Mesothelial cell of epicardium (in vitro differentiated cells): Measurements from ENCODE around the gene PMM2. TPM values are rescaled to one million over a fixed set of nuclear protein-coding genes. Genes with fewer than 3 reads are reported as not detected.

Experiments used
- DNase-seq, 2 experiments: peaks; one replicate each; pipeline ENCODE4 v3.0.0; 2021; ENCODE audit warnings: low spot score in 2 of 2; ENCODE audit not compliant: unreplicated experiment in 2 of 2
- H3K27ac Mint-ChIP-seq: 2 replicates; pipeline ENCODE4 v1.8.0; 2021; ENCODE audit warnings: mixed read lengths
- H3K27me3 Mint-ChIP-seq: 2 replicates; pipeline ENCODE4 v1.8.0; 2021; ENCODE audit warnings: low read depth, mixed read lengths
- H3K36me3 Mint-ChIP-seq: 2 replicates; pipeline ENCODE4 v1.8.0; 2021; ENCODE audit warnings: mixed read lengths
- H3K4me1 Mint-ChIP-seq: 2 replicates; pipeline ENCODE4 v1.8.0; 2021; ENCODE audit warnings: mixed read lengths
- H3K4me3 Mint-ChIP-seq: 2 replicates; pipeline ENCODE4 v1.8.0; 2021; ENCODE audit warnings: mild to moderate bottlenecking, moderate library complexity, mixed read lengths
- H3K9me3 Mint-ChIP-seq: 2 replicates; pipeline ENCODE4 v1.8.0; 2021; ENCODE audit warnings: mixed read lengths
- CTCF ChIP-seq: fragments of 200-600 bp; sonication (generic); IDR thresholded peaks from one replicate; pipeline ENCODE4 v1.5.0; 2021; ENCODE audit warnings: antibody characterized with exemption; ENCODE audit not compliant: unreplicated experiment
- total RNA-seq: library from RNA; stranded (reverse); gene quantifications from 3 replicates; pipeline ENCODE4 v1.2.1, GENCODE V29; 2021

The PMM2 gene
- total RNA-seq, 1 donor from 2014 or later: 41.7 TPM

GRCh38 chr16:8814095-8814806, 16.6 kb downstream of the PMM2 start:
- DNase-seq: no peak
- Mint-ChIP-seq H3K27ac (no peak overlapping the region), H3K36me3 (peaks cover 43% of the 10 kb centered on the region), H3K9me3 (no peaks in the 10 kb centered on the region), H3K27me3 (no peaks in the 10 kb centered on the region), H3K4me3 (no peak overlapping the region), H3K4me1 (peaks cover 20% of the 10 kb centered on the region)
- no peak for TF ChIP-seq CTCF

GRCh38 chr16:8816967-8817655, 19.5 kb downstream of the PMM2 start:
- TF ChIP-seq CTCF: no peak
- Mint-ChIP-seq H3K27ac (no peak overlapping the region), H3K4me1 (peaks cover 14% of the 10 kb centered on the region), H3K4me3 (no peak overlapping the region), H3K9me3 (no peaks in the 10 kb centered on the region), H3K36me3 (peaks cover 51% of the 10 kb centered on the region), H3K27me3 (no peaks in the 10 kb centered on the region)
- no peak for DNase-seq

- Mint-ChIP-seq H3K4me1 (no peaks in the 10 kb centered on the region), H3K36me3 (peaks cover 55% of the 10 kb centered on the region), H3K27ac (no peak overlapping the region), H3K9me3 (no peaks in the 10 kb centered on the region), H3K27me3 (no peaks in the 10 kb centered on the region), H3K4me3 (no peak overlapping the region)
- no peak for TF ChIP-seq CTCF
- DNase-seq: no peak
Measured at GRCh38 chr16:8818504-8819270, 21.0 kb downstream of the PMM2 start.

GRCh38 chr16:8819411-8820034, 21.9 kb downstream of the PMM2 start:
- no peak for TF ChIP-seq CTCF
- H3K4me1 Mint-ChIP-seq: no peaks in the 10 kb centered on the region
- H3K4me3 Mint-ChIP-seq: no peak overlapping the region
- H3K27me3 Mint-ChIP-seq: no peaks in the 10 kb centered on the region
- H3K9me3 Mint-ChIP-seq: no peaks in the 10 kb centered on the region
- DNase-seq: no peak
- no peak overlapping the region for H3K27ac Mint-ChIP-seq
- peaks cover 58% of the 10 kb centered on the region for H3K36me3 Mint-ChIP-seq

GRCh38 chr16:8822403-8822802, 24.8 kb downstream of the PMM2 start:
- Mint-ChIP-seq H3K4me3 (no peak overlapping the region), H3K9me3 (no peaks in the 10 kb centered on the region), H3K4me1 (no peaks in the 10 kb centered on the region), H3K36me3 (peaks cover 48% of the 10 kb centered on the region), H3K27me3 (no peaks in the 10 kb centered on the region), H3K27ac (no peak overlapping the region)
- no peak for DNase-seq
- TF ChIP-seq CTCF: no peak
